HG02970 (cell line): ENCODE data around the gene IER5L.
"Not testable (repeated sequence)": the region's sequence is repeated elsewhere in the genome, so short reads cannot be mapped to it uniquely, and the experiment has no call there.

Source experiments
- ATAC-seq: cut with Tn5 transposase; IDR thresholded peaks from one replicate; pipeline ENCODE4 v1.9.1; 2021; ENCODE audit warnings: mild to moderate bottlenecking, moderate library complexity, moderate number of reproducible peaks; ENCODE audit not compliant: unreplicated experiment, low FRiP score

The IER5L gene

DNA sequence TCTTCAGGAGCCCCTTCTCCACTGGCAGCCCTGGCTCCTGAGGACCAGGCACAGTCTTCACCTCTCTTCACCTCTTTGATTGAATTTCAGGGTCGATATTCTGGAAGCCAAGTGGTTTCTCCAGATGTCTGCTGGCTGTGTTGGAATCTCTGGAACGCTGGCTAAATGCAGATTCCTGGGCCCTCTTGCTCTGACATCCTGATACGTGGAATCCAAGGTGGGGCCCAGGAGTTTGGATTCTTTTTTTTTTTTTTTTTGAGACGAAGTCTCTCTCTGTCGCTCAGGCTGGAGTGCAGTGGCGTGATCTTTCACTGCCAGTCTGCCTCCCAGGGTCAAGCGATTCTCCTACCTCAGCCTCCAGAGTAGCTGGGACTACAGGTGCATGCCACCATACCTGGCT, 26.8 kb upstream of the IER5L start:
- no peak for ATAC-seq

- no peak for ATAC-seq
Measured at GRCh38 chr9:129203556-129203909, 25.5 kb upstream of the IER5L start.

DNA sequence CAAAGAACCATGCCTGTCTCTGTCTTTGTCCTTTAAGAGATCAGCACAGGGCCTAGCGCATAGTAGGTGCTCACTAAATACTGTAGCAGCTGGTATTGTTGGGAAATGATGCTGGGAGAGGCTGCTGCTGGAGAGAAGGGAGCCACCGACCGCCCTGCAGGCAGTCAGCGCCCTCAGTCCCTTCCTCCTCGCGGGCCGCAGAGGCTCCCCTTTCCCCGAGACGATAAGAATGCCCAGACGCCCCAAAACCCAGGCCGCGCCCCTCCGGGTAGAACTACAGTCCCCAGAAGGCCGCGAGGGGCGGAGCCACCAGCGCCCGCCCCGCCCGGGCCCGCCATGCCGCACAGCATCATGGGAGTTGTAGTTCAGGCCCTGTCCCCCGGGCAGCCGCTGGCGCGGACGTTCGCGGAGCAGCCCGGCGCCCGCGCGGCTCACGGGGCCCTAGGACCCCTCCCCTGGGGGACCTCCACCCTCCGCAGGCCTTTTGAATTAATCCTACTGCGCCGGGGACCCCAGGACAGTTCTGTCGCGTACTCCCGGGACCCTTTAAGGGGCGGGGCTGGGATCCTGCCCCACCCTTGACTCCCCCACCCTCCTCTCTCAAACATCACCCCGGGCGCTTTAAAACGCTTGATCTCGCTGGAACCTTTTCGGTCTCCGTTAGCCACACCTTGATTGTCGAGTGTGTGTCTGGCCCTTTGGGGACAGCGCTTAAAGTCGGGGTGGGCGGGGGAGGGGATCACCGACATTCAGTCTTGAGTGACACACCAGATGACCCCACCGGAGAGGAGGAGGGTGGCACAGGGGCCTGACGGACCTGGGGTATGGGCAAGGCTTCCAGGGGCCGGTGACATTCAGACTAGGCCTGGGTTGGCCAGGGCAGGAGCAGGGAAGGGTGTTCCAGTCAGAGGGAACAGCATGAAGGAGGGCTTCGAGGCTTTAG, 24.8 kb upstream of the IER5L start:
- peak; percentile 74 for ATAC-seq

DNA sequence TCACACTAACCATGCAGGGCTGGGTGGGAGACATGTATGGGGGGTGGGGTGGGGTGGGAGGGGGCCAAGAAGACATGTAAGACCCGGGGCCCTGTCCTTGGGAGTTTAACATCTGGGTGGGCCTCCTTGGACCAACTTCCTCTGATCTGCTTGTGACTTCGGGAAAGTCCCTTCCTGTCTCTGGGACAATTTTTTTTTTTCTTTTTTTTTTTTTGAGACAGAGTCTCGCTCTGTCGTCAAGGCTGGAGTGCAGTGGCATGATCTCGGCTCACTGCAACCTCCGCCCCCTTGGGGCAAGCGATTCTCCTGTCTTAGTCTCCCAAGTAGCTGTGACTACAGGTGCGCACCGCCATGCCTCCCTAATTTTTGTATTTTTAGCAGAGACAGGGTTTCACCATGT, 23.8 kb upstream of the IER5L start:
- no peak for ATAC-seq

DNA sequence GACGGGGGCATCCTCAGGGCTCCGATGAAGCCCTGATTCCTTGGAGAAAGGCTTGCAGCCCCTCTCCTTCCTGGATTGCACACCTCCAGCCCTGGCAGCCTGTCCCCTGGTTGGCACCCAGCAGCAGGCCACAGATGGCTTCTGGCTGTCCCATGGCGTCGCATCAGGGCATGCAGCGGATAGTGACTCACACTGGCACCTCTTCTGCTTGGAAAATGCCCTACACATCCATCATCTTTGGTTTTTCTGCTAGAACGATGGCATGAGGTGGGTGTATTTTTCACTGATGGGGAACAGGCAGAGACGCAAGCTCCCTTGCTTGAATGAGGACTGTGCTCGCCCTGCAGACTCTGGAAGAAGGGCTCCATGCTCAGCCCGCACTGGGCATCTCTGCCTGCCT, 23.2 kb upstream of the IER5L start:
- ATAC-seq: no peak

- no peak for ATAC-seq
Measured at GRCh38 chr9:129200255-129200654, 22.2 kb upstream of the IER5L start.

- no peak for ATAC-seq
Measured at GRCh38 chr9:129199044-129199435, 21.0 kb upstream of the IER5L start.

DNA sequence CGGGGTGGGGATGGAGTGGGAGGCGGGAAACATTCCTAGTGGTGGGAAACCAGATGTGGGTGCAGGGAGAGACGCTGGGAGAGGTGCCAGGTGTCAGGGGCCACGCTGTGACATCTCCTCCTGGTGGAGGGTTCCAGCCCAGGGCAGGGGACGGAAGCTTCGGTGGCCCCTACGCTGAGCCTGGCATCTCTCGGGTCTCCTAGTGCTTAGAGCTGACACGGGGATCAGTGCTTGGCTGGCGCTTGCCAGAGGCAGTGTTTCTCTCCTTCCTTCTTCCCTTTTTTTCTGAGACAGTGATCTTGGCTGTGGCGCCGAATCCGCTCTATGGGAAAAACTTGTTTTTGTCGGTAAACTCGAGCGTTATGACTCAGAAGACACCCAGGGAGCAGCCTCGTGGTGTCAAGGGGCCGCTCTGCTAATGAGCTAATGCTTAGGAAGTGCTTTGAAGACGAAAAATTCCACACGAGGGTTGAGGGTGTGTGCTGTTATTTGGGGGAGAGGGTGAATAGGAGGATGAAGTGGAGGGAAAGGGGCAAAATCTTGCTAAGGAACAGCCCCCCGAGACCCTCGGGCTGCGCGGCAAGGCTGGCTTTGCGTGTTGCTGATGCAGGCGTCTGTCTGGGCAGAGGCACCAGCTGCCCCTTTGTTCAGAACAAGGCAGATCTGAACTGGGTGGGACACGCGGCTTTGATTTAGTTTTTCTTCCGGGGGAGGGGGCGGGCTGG, 20.4 kb upstream of the IER5L start:
- no peak for ATAC-seq

- ATAC-seq: no peak
Measured at GRCh38 chr9:129197978-129198318, 19.9 kb upstream of the IER5L start.

DNA sequence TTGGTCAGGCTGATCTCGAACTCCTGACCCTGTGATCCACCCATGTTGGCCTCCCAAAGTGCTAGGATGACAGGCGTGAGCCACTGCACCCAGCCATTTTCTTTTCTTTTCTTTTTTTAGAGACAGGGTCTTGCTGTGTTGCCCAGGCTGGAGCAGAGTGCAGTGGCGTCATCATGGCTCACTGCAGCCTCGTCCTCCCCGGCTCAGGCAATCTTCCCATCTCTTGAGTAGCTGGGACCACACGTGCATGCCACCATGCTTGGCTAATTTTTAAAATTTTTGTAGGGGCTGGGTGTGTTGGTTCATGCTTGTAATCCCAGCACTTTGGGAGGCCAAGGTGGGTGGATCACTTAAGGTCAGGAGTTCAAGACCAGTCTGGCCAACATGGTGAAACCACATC, 19.0 kb upstream of the IER5L start:
- not testable (repeated sequence) for ATAC-seq

DNA sequence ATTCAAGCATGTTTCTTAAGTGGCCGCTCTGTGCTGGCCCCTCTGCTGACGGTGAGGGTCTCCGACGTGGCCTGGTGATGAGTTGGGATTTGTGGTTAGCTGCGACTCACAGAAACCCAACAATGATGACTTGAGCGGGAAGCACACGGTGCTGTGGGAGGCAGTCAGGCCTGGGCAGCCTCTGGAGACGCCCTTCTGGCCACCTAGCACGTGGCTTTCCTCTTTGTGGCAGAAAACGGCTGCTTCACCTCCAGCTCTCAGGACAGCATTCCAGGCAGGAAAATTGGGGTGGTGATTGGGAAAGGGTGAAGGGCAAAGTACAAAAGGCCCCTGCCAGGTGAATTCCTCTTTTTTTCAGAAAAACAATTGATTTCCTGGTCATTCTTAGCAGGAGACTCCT, 17.5 kb upstream of the IER5L start:
- no peak for ATAC-seq

- no peak for ATAC-seq
Measured at GRCh38 chr9:129194221-129194620, 16.2 kb upstream of the IER5L start.

GRCh38 chr9:129193655-129194054, 15.6 kb upstream of the IER5L start:
- ATAC-seq: no peak

- ATAC-seq: no peak
Measured at GRCh38 chr9:129191234-129191633, 13.2 kb upstream of the IER5L start.

- not testable (repeated sequence) for ATAC-seq
Measured at GRCh38 chr9:129189971-129190370, 11.9 kb upstream of the IER5L start.

DNA sequence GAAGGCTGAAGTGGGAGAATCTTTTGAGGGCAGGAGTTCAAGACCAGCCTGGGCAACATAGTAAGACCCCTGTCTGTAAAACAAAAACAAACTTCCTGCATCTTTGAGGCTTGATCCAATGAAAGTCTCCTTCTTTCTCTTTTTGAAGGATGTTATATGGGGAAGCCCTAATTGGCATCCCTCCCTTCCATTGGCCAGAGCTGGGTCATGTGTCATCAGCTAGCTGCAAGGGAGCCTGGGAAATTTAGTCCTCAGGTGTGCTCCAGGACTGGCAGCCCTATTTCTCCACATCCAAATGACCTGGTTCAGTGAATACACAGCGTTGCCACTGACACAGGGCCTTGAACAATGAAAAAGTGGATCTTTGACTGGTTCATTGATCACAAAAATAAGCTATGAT, 9.0 kb upstream of the IER5L start:
- no peak for ATAC-seq

- ATAC-seq: no peak
Measured at GRCh38 chr9:129185991-129186390, 7.9 kb upstream of the IER5L start.

DNA sequence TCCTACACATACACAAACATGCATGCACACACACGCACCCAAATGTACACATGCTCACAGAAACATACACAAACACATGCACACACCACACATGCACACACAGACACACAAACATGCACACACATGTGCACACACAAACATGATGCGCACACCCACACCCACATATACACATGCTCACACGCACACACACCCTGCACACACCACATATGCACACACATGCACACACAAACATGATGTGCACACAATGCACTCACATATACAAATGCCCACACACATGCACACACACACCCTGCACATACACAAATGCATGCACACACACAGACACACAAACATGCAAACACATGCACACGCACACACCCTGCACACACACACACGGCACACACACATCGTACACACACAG, 7.3 kb upstream of the IER5L start:
- ATAC-seq: no peak

GRCh38 chr9:129184596-129185122, 6.6 kb upstream of the IER5L start:
- no peak for ATAC-seq

GRCh38 chr9:129184219-129184524, 6.1 kb upstream of the IER5L start:
- no peak for ATAC-seq

GRCh38 chr9:129183495-129184218, 5.6 kb upstream of the IER5L start:
- ATAC-seq: no peak
